IPS-15b (cell line): ENCODE results near the gene SEBOX.
"Not testable (repeated sequence)": the region's sequence is repeated elsewhere in the genome, so short reads cannot be mapped to it uniquely, and the experiment has no call there.

Source experiments
- H3K27me3 ChIP-seq: one replicate; pipeline ENCODE4 v1.6.1; 2013; ENCODE audit warnings: low read length; ENCODE audit not compliant: control insufficient read depth, insufficient read depth
- H3K36me3 ChIP-seq: one replicate; pipeline ENCODE4 v1.6.1; 2013; ENCODE audit warnings: low read length; ENCODE audit not compliant: control insufficient read depth, insufficient read depth
- H3K4me1 ChIP-seq: one replicate; pipeline ENCODE4 v1.6.1; 2013; ENCODE audit warnings: mild to moderate bottlenecking, low read length; ENCODE audit not compliant: control insufficient read depth, insufficient read depth
- H3K4me3 ChIP-seq: one replicate; pipeline ENCODE4 v1.5.1; 2013; ENCODE audit warnings: low read depth, low read length
- H3K9ac ChIP-seq: one replicate; pipeline ENCODE4 v1.6.1; 2013; ENCODE audit warnings: low read depth, mild to moderate bottlenecking, low read length
- H3K9me3 ChIP-seq: one replicate; pipeline ENCODE4 v1.6.1; 2013; ENCODE audit warnings: mild to moderate bottlenecking, low read length; ENCODE audit not compliant: control insufficient read depth, insufficient read depth

Gene SEBOX

GRCh38 chr17:28344011-28344410 lies 21.0 kb downstream of the SEBOX start:
- no peaks in the 10 kb centered on the region for H3K27me3 ChIP-seq
- no peak overlapping the region for H3K4me3 ChIP-seq
- peaks cover 52% of the 10 kb centered on the region for H3K36me3 ChIP-seq
- no peaks in the 10 kb centered on the region for H3K9me3 ChIP-seq
- no peak overlapping the region for H3K9ac ChIP-seq
- no peaks in the 10 kb centered on the region for H3K4me1 ChIP-seq

- no peak overlapping the region for H3K9ac ChIP-seq
- H3K4me3 ChIP-seq, result no peak overlapping the region
- H3K4me1 ChIP-seq, result no peaks in the 10 kb centered on the region
- H3K9me3 ChIP-seq, result no peaks in the 10 kb centered on the region
- no peaks in the 10 kb centered on the region for H3K27me3 ChIP-seq
- peaks cover 49% of the 10 kb centered on the region for H3K36me3 ChIP-seq
Observed at GRCh38 chr17:28343491-28343932, 21.5 kb downstream of the SEBOX start.

GRCh38 chr17:28342313-28342712 lies 22.7 kb downstream of the SEBOX start:
- Histone ChIP-seq H3K4me1 (no peaks in the 10 kb centered on the region), H3K27me3 (no peaks in the 10 kb centered on the region), H3K9me3 (no peaks in the 10 kb centered on the region), H3K9ac (no peak overlapping the region), H3K4me3 (no peak overlapping the region), H3K36me3 (peaks cover 40% of the 10 kb centered on the region)

- no peak overlapping the region for H3K4me3 ChIP-seq
- H3K4me1 ChIP-seq, result peaks cover 7% of the 10 kb centered on the region
- no peaks in the 10 kb centered on the region for H3K9me3 ChIP-seq
- no peaks in the 10 kb centered on the region for H3K27me3 ChIP-seq
- H3K9ac ChIP-seq, result no peak overlapping the region
- H3K36me3 ChIP-seq, result peaks cover 34% of the 10 kb centered on the region
Observed at GRCh38 chr17:28341516-28341915, 23.5 kb downstream of the SEBOX start.

GRCh38 chr17:28340374-28340773 lies 24.6 kb downstream of the SEBOX start:
- Histone ChIP-seq H3K27me3 (no peaks in the 10 kb centered on the region), H3K9ac (no peak overlapping the region), H3K36me3 (peaks cover 29% of the 10 kb centered on the region), H3K4me3 (no peak overlapping the region), H3K4me1 (peaks cover 8% of the 10 kb centered on the region), H3K9me3 (no peaks in the 10 kb centered on the region)

GRCh38 chr17:28339431-28339830 lies 25.6 kb downstream of the SEBOX start:
- Histone ChIP-seq H3K27me3 (no peaks in the 10 kb centered on the region), H3K9me3 (no peaks in the 10 kb centered on the region), H3K9ac (no peak overlapping the region), H3K4me3 (no peak overlapping the region), H3K4me1 (peaks cover 9% of the 10 kb centered on the region), H3K36me3 (peaks cover 22% of the 10 kb centered on the region)

- not testable (repeated sequence) for H3K4me3 ChIP-seq, H3K9ac ChIP-seq, H3K9me3 ChIP-seq, H3K27me3 ChIP-seq
- H3K4me1 ChIP-seq, result peaks cover 13% of the 10 kb centered on the region
- peaks cover 19% of the 10 kb centered on the region for H3K36me3 ChIP-seq
Observed at GRCh38 chr17:28338769-28339212, 26.2 kb downstream of the SEBOX start.

GRCh38 chr17:28338056-28338768 lies 26.8 kb downstream of the SEBOX start:
- no peak overlapping the region for H3K9ac ChIP-seq
- no peak overlapping the region for H3K4me3 ChIP-seq
- no peaks in the 10 kb centered on the region for H3K27me3 ChIP-seq
- H3K36me3 ChIP-seq, result peaks cover 15% of the 10 kb centered on the region
- peaks cover 13% of the 10 kb centered on the region for H3K4me1 ChIP-seq
- H3K9me3 ChIP-seq, result no peaks in the 10 kb centered on the region

- no peaks in the 10 kb centered on the region for H3K9me3 ChIP-seq
- H3K27me3 ChIP-seq, result no peaks in the 10 kb centered on the region
- H3K4me1 ChIP-seq, result peaks cover 13% of the 10 kb centered on the region
- peak overlapping the region; percentile 90 for H3K9ac ChIP-seq
- H3K36me3 ChIP-seq, result peaks cover 10% of the 10 kb centered on the region
- H3K4me3 ChIP-seq, result peak overlapping the region; percentile 97
Observed at GRCh38 chr17:28335959-28336871, 28.8 kb downstream of the SEBOX start.

GRCh38 chr17:28335201-28335958 lies 29.6 kb downstream of the SEBOX start, which contains the start of the genes IFT20 and TNFAIP1:
Gene IFT20, minus strand, starts transcription at chr17:28335472. Its CDS starts 3,487 bp downstream, at chr17:28331985.
Gene TNFAIP1, plus strand, starts transcription at chr17:28335761. Its CDS starts 3,761 bp downstream, at chr17:28339522.
- peaks cover 13% of the 10 kb centered on the region for H3K4me1 ChIP-seq
- peaks cover 16% of the 10 kb centered on the region for H3K36me3 ChIP-seq
- H3K9ac ChIP-seq, result peak within 1 kb of the TSS; percentile 90
- no peaks in the 10 kb centered on the region for H3K27me3 ChIP-seq
- H3K9me3 ChIP-seq, result no peaks in the 10 kb centered on the region
- peak within 1 kb of the TSS; percentile 97 for H3K4me3 ChIP-seq

- Histone ChIP-seq H3K27me3 (no peaks in the 10 kb centered on the region), H3K9ac (peak overlapping the region; percentile 49), H3K4me1 (peaks cover 13% of the 10 kb centered on the region), H3K36me3 (peaks cover 13% of the 10 kb centered on the region), H3K4me3 (peak overlapping the region; percentile 89), H3K9me3 (no peaks in the 10 kb centered on the region)
Observed at GRCh38 chr17:28334666-28335200, 30.3 kb downstream of the SEBOX start.
